ENCODE measurements around the gene ZBTB20.

Gene ZBTB20

DNA sequence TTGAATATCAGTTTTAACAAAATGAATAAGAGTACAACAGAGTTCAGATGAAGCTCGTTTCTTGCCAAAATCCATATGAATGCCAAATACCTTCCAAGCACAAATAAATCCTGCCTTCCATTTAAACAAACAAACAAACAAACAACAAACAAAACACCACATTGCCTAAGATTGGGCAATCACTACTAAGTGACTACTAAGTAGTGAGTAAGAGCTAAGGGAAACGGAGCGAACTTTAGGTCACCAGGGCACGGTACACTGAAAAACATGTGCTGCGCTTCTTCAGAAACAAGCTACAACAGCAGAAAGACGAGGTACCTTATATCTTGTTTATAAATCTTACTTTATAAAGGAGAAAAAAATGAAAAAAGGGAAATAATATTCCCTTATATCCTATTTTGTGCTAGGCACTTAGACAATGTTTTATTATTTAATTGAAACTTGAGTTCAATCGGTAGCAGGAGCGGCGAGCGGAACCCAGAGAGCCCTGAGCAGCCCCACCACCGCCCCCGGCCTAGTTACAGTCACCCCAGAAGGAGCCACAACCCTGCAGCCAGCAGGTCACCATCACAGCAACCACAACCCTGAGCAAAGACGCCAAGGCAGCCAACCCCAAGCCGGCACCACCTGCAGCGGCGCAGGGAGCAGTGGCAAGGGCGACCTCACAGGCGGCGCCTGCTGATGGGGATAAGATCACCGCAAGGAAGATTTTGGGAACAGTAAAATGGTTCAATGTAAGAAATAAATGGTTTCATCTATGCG, 216.9 kb downstream of the ZBTB20 start:
- DNase-seq (ENCODE audit: low read depth) = no peak
- no peak overlapping the region for H3K4me3 ChIP-seq (ENCODE audit: control insufficient read depth, low read depth, low read length)
- TF ChIP-seq CTCF (IDR thresholded peaks at IDR 0.05; ENCODE audit: control insufficient read depth, insufficient read depth, low read depth, low read length, missing control alignments) = no peak

- no peak for DNase-seq (ENCODE audit: low read depth)
- no peak overlapping the region for H3K4me3 ChIP-seq (ENCODE audit: control insufficient read depth, low read depth, low read length)
- no peak for TF ChIP-seq CTCF (IDR thresholded peaks at IDR 0.05; ENCODE audit: control insufficient read depth, insufficient read depth, low read depth, low read length, missing control alignments)
These were observed 218.0 kb downstream of the ZBTB20 start for GRCh38 chr3:114928989-114929640.

DNA sequence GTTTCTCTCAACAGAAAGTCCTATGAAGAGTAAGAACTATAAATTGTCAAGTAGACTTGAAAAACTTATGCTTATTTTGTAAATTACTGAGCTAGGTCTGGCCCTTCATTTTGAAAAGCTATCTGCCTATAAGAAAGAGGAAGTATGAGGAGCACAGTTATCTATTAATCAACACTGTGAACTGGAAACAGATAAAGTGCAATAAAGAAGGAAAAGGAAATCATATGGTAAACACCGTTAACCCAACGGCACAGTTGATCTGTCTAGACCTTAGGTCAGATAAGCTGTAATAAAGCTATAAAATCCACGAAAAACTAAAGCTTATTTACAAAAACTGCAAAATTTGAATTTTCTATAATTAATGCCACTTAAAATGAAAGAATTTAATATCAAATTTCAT, 242.5 kb downstream of the ZBTB20 start:
- DNase-seq (ENCODE audit: low read depth) = no peak
- TF ChIP-seq CTCF (IDR thresholded peaks at IDR 0.05; ENCODE audit: control insufficient read depth, insufficient read depth, low read depth, low read length, missing control alignments) = no peak
- H3K4me3 ChIP-seq (ENCODE audit: control insufficient read depth, low read depth, low read length) = no peak overlapping the region

- no peak for DNase-seq (ENCODE audit: low read depth)
- no peak for TF ChIP-seq CTCF (IDR thresholded peaks at IDR 0.05; ENCODE audit: control insufficient read depth, insufficient read depth, low read depth, low read length, missing control alignments)
These were observed 243.9 kb downstream of the ZBTB20 start for GRCh38 chr3:114903213-114903612.

GRCh38 chr3:114902691-114903101, 244.4 kb downstream of the ZBTB20 start:
- no peak for DNase-seq (ENCODE audit: low read depth)
- no peak for TF ChIP-seq CTCF (IDR thresholded peaks at IDR 0.05; ENCODE audit: control insufficient read depth, insufficient read depth, low read depth, low read length, missing control alignments)
- H3K4me3 ChIP-seq (ENCODE audit: control insufficient read depth, low read depth, low read length) = no peak overlapping the region

More at GRCh38 chr3:114903213-114903612, 243.9 kb downstream of the ZBTB20 start:
- no peak overlapping the region for H3K4me3 ChIP-seq (ENCODE audit: control insufficient read depth, low read depth, low read length)

- no peak for TF ChIP-seq CTCF (IDR thresholded peaks at IDR 0.05; ENCODE audit: control insufficient read depth, insufficient read depth, low read depth, low read length, missing control alignments)
- DNase-seq (ENCODE audit: low read depth) = no peak
- peak overlapping the region; percentile 31 for H3K4me3 ChIP-seq (ENCODE audit: control insufficient read depth, low read depth, low read length)
These were observed 246.2 kb downstream of the ZBTB20 start for GRCh38 chr3:114900908-114901307.
